ENCODE results near the gene KERA.

Gene KERA

DNA sequence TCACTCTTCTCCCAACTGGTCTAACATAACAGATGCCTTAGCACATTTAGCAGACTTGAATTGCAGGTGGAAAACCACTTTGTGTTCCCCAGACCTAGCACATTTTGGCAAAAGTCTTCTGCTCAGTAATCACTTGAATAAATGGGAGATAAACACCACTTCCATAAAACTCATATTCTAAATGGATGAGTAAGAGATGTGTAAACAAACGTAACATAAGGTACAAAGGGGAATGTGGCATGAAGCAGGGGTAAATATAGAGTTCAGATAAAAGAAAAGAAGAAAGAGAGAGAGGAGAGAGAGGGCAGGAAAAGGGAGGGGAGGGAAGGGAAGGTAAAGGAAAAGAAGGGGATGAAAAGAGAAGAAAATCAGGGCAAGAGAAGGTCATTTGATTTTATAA is 17.0 kb upstream of the KERA start:
- DNase-seq (ENCODE audit: insufficient read length, low spot score) = no peak
- TF ChIP-seq POLR2A (IDR thresholded peaks at IDR 0.05; ENCODE audit: low read depth, low read length) = no peak
- TF ChIP-seq TAF1 (IDR thresholded peaks at IDR 0.05; ENCODE audit: low read depth, low read length) = no peak
- no peak for FAIRE-seq

- FAIRE-seq = no peak
- TF ChIP-seq POLR2A (IDR thresholded peaks at IDR 0.05; ENCODE audit: low read depth, low read length) (no peak), PAX5 (IDR thresholded peaks at IDR 0.05; ENCODE audit: insufficient read depth, low read length, severe bottlenecking) (no peak), POU2F2 (IDR thresholded peaks at IDR 0.05; ENCODE audit: low read depth, low read length) (no peak), TAF1 (IDR thresholded peaks at IDR 0.05; ENCODE audit: low read depth, low read length) (no peak), SPI1 (IDR thresholded peaks at IDR 0.05; ENCODE audit: low read depth, low read length) (no peak), POLR2AphosphoS5 (IDR thresholded peaks at IDR 0.05; ENCODE audit: low read depth, low read length) (no peak)
- DNase-seq (ENCODE audit: insufficient read length, low spot score) = no peak
These were observed 16.4 kb upstream of the KERA start for GRCh38 chr12:91074154-91074709.

DNA sequence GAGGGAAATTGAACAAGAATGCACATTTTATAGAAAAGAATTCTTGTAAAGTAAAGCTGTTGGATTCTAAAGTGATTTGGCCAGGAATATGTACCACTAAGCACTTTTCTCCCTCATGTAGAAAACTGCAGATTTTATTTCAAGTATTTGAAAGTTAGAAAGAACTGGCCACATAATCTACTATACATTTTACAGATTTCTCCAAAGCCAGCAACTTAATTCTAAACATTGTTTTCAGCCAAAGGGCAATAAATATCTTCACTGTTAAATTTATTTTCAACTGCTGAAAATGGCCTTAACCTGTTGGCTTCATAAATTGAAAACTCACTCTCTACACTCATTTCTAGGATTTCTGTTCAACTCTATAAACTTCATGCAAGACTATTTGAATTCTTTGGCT is 15.6 kb upstream of the KERA start:
- FAIRE-seq = no peak
- TF ChIP-seq POU2F2 (IDR thresholded peaks at IDR 0.05; ENCODE audit: low read depth, low read length) = no peak
- no peak for TF ChIP-seq TAF1 (IDR thresholded peaks at IDR 0.05; ENCODE audit: low read depth, low read length)
- TF ChIP-seq SPI1 (IDR thresholded peaks at IDR 0.05; ENCODE audit: low read depth, low read length) = no peak
- TF ChIP-seq PAX5 (IDR thresholded peaks at IDR 0.05; ENCODE audit: insufficient read depth, low read length, severe bottlenecking) = no peak
- DNase-seq (ENCODE audit: insufficient read length, low spot score) = no peak

DNA sequence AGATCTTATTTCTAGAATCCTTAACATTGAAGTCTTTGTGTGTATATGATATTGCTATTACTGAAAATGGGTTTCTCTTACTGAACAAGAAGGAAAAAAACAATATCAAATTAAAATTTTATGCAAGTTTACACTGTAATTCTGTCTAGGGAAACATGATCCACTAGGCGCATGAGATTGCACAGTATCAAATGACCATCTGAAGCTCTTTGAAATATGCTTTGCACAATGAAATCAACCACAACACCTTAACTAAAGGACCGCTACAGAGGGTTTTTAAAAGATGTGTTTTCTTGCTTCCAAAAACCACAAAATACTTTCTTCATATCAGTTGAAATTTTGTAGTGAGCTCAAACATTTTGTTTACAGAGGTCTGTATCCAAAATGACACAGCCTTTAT is 15.1 kb upstream of the KERA start:
- DNase-seq (ENCODE audit: insufficient read length, low spot score) (no peak), FAIRE-seq (no peak)
- TF ChIP-seq POLR2A (IDR thresholded peaks at IDR 0.05; ENCODE audit: low read depth, low read length) (no peak), PAX5 (IDR thresholded peaks at IDR 0.05; ENCODE audit: insufficient read depth, low read length, severe bottlenecking) (no peak), POU2F2 (IDR thresholded peaks at IDR 0.05; ENCODE audit: low read depth, low read length) (no peak), SPI1 (IDR thresholded peaks at IDR 0.05; ENCODE audit: low read depth, low read length) (no peak), TAF1 (IDR thresholded peaks at IDR 0.05; ENCODE audit: low read depth, low read length) (no peak), POLR2AphosphoS5 (IDR thresholded peaks at IDR 0.05; ENCODE audit: low read depth, low read length) (no peak)

- TF ChIP-seq TAF1 (IDR thresholded peaks at IDR 0.05; ENCODE audit: low read depth, low read length) (no peak), PAX5 (IDR thresholded peaks at IDR 0.05; ENCODE audit: insufficient read depth, low read length, severe bottlenecking) (no peak), POLR2AphosphoS5 (IDR thresholded peaks at IDR 0.05; ENCODE audit: low read depth, low read length) (no peak), POU2F2 (IDR thresholded peaks at IDR 0.05; ENCODE audit: low read depth, low read length) (no peak), POLR2A (IDR thresholded peaks at IDR 0.05; ENCODE audit: low read depth, low read length) (no peak), SPI1 (IDR thresholded peaks at IDR 0.05; ENCODE audit: low read depth, low read length) (no peak)
These were observed 13.1 kb upstream of the KERA start for GRCh38 chr12:91070936-91071335.

GRCh38 chr12:91065396-91065795 is 7.6 kb upstream of the KERA start:
- DNase-seq (ENCODE audit: insufficient read length, low spot score) = no peak
- TF ChIP-seq TAF1 (IDR thresholded peaks at IDR 0.05; ENCODE audit: low read depth, low read length) (no peak), SPI1 (IDR thresholded peaks at IDR 0.05; ENCODE audit: low read depth, low read length) (no peak), POLR2AphosphoS5 (IDR thresholded peaks at IDR 0.05; ENCODE audit: low read depth, low read length) (no peak), PAX5 (IDR thresholded peaks at IDR 0.05; ENCODE audit: insufficient read depth, low read length, severe bottlenecking) (no peak), POU2F2 (IDR thresholded peaks at IDR 0.05; ENCODE audit: low read depth, low read length) (no peak), POLR2A (IDR thresholded peaks at IDR 0.05; ENCODE audit: low read depth, low read length) (no peak)
- FAIRE-seq = no peak

More at GRCh38 chr12:91070936-91071335, 13.1 kb upstream of the KERA start:
- FAIRE-seq (no peak), DNase-seq (ENCODE audit: insufficient read length, low spot score) (no peak)

GRCh38 chr12:91064640-91065039 is 6.8 kb upstream of the KERA start:
- FAIRE-seq (no peak), DNase-seq (ENCODE audit: insufficient read length, low spot score) (no peak)
- TF ChIP-seq TAF1 (IDR thresholded peaks at IDR 0.05; ENCODE audit: low read depth, low read length) = no peak
- TF ChIP-seq POLR2A (IDR thresholded peaks at IDR 0.05; ENCODE audit: low read depth, low read length) = no peak
- no peak for TF ChIP-seq PAX5 (IDR thresholded peaks at IDR 0.05; ENCODE audit: insufficient read depth, low read length, severe bottlenecking)
- no peak for TF ChIP-seq SPI1 (IDR thresholded peaks at IDR 0.05; ENCODE audit: low read depth, low read length)
- no peak for TF ChIP-seq POU2F2 (IDR thresholded peaks at IDR 0.05; ENCODE audit: low read depth, low read length)
- no peak for TF ChIP-seq POLR2AphosphoS5 (IDR thresholded peaks at IDR 0.05; ENCODE audit: low read depth, low read length)

- no peak for TF ChIP-seq POLR2A (IDR thresholded peaks at IDR 0.05; ENCODE audit: low read depth, low read length)
- no peak for TF ChIP-seq POLR2AphosphoS5 (IDR thresholded peaks at IDR 0.05; ENCODE audit: low read depth, low read length)
- TF ChIP-seq TAF1 (IDR thresholded peaks at IDR 0.05; ENCODE audit: low read depth, low read length) = no peak
- no peak for TF ChIP-seq PAX5 (IDR thresholded peaks at IDR 0.05; ENCODE audit: insufficient read depth, low read length, severe bottlenecking)
- no peak for TF ChIP-seq POU2F2 (IDR thresholded peaks at IDR 0.05; ENCODE audit: low read depth, low read length)
- TF ChIP-seq SPI1 (IDR thresholded peaks at IDR 0.05; ENCODE audit: low read depth, low read length) = no peak
- FAIRE-seq = no peak
- DNase-seq (ENCODE audit: insufficient read length, low spot score) = no peak
These were observed 3.3 kb upstream of the KERA start for GRCh38 chr12:91061091-91061490.

GRCh38 chr12:91059211-91059610 is 1.4 kb upstream of the KERA start:
- TF ChIP-seq PAX5 (IDR thresholded peaks at IDR 0.05; ENCODE audit: insufficient read depth, low read length, severe bottlenecking) = no peak
- TF ChIP-seq POLR2A (IDR thresholded peaks at IDR 0.05; ENCODE audit: low read depth, low read length) = no peak
- TF ChIP-seq TAF1 (IDR thresholded peaks at IDR 0.05; ENCODE audit: low read depth, low read length) = no peak
- no peak for TF ChIP-seq POLR2AphosphoS5 (IDR thresholded peaks at IDR 0.05; ENCODE audit: low read depth, low read length)
- TF ChIP-seq SPI1 (IDR thresholded peaks at IDR 0.05; ENCODE audit: low read depth, low read length) = no peak
- TF ChIP-seq POU2F2 (IDR thresholded peaks at IDR 0.05; ENCODE audit: low read depth, low read length) = no peak
- no peak for FAIRE-seq

DNA sequence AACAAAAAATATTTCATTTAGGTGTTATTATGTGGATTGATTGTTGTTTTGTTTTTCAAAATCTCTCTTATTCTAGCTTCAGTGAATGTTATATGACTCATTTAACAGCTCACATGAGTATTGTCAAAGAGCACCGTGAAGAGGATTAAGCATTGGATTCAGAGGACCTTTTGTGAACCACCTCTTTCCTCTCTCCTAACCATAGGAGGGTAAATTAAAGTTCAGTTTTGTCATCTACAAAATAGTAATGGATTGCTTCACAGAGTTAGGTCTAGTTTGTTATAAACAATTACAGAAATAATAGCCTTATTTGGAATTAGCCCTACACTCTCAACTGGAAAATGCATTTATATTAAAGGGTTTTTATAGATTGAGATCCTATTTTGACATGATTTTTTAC is 962 bp upstream of the KERA start:
- no peak for FAIRE-seq
- no peak for DNase-seq (ENCODE audit: insufficient read length, low spot score)
- no peak for TF ChIP-seq TAF1 (IDR thresholded peaks at IDR 0.05; ENCODE audit: low read depth, low read length)
- no peak for TF ChIP-seq POLR2A (IDR thresholded peaks at IDR 0.05; ENCODE audit: low read depth, low read length)
- TF ChIP-seq SPI1 (IDR thresholded peaks at IDR 0.05; ENCODE audit: low read depth, low read length) = no peak
- TF ChIP-seq PAX5 (IDR thresholded peaks at IDR 0.05; ENCODE audit: insufficient read depth, low read length, severe bottlenecking) = no peak
- no peak for TF ChIP-seq POU2F2 (IDR thresholded peaks at IDR 0.05; ENCODE audit: low read depth, low read length)
- no peak for TF ChIP-seq POLR2AphosphoS5 (IDR thresholded peaks at IDR 0.05; ENCODE audit: low read depth, low read length)

More at GRCh38 chr12:91059211-91059610, 1.4 kb upstream of the KERA start:
- no peak for DNase-seq (ENCODE audit: insufficient read length, low spot score)
